ENCODE results near the gene IGF1R. TPM values are rescaled to one million over a fixed set of nuclear protein-coding genes. Genes with fewer than 3 reads are reported as not detected.

The IGF1R gene
- total RNA-seq, 1 donor from 2014 or later, result 145 TPM

DNA sequence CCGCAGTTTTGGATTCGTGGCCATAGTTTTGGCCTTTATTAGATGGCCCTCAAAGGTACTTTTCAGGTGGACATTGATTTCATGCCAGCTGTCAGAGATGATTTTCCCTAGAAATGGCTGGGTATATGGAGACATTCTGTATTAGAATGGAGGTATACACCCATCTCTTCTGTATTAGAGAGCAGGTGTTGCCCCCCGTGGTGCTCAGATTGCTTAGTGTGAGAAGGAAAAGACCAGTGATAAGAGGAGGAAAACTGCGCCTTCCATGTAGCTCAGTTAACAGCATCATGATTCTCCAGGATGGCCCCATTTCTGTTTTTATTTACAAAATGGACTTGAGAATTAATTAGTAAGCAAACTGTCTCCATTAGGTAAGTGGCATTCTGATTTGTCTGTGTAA is 145.9 kb downstream of the IGF1R start:
- no peak overlapping the region for H3K27ac Mint-ChIP-seq (ENCODE audit: unreplicated experiment)
- peaks cover 7% of the 10 kb centered on the region for H3K27me3 Mint-ChIP-seq (ENCODE audit: unreplicated experiment)
- no peak for TF ChIP-seq CTCF (IDR thresholded peaks at IDR 0.05; ENCODE audit: partially characterized antibody, unreplicated experiment)
- DNase-seq, result no peak
- H3K4me3 Mint-ChIP-seq (ENCODE audit: unreplicated experiment), result peak overlapping the region; percentile 27
- peaks cover 75% of the 10 kb centered on the region for H3K4me1 Mint-ChIP-seq (ENCODE audit: low read depth, unreplicated experiment)
- H3K36me3 Mint-ChIP-seq (ENCODE audit: unreplicated experiment), result no peaks in the 10 kb centered on the region
- peaks cover 7% of the 10 kb centered on the region for H3K9me3 Mint-ChIP-seq (ENCODE audit: unreplicated experiment)

- Mint-ChIP-seq H3K4me3 (ENCODE audit: unreplicated experiment) (no peak overlapping the region), H3K9me3 (ENCODE audit: unreplicated experiment) (peaks cover 7% of the 10 kb centered on the region)
These were observed 146.4 kb downstream of the IGF1R start for GRCh38 chr15:98794748-98795147.

DNA sequence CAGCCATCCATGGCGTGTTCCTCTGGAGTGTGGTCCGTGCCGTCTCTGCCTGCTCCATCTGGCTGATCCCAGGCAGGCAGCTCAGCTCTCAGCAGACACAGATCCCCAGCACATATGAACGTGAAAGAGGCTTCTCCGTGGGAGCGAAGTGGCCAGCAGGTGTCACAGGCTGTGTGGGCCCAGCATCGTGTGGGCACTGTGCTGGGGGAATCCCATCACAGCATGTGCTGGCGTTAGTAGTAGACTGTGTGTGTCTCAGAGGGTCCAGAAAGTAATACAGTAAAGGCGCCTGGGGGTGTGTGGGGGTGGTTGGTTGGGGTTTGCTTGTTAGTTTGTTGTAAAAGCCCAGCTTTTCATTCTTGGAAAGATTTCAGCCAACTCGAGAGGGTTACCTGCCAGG is 147.6 kb downstream of the IGF1R start:
- H3K9me3 Mint-ChIP-seq (ENCODE audit: unreplicated experiment), result peaks cover 10% of the 10 kb centered on the region
- H3K27me3 Mint-ChIP-seq (ENCODE audit: unreplicated experiment), result peaks cover 7% of the 10 kb centered on the region
- H3K4me1 Mint-ChIP-seq (ENCODE audit: low read depth, unreplicated experiment), result peaks cover 73% of the 10 kb centered on the region
- peak overlapping the region; percentile 40 for H3K27ac Mint-ChIP-seq (ENCODE audit: unreplicated experiment)
- no peak overlapping the region for H3K4me3 Mint-ChIP-seq (ENCODE audit: unreplicated experiment)
- H3K36me3 Mint-ChIP-seq (ENCODE audit: unreplicated experiment), result no peaks in the 10 kb centered on the region
- TF ChIP-seq CTCF (IDR thresholded peaks at IDR 0.05; ENCODE audit: partially characterized antibody, unreplicated experiment), result no peak
- peak; percentile 28 for DNase-seq

More at GRCh38 chr15:98794748-98795147, 146.4 kb downstream of the IGF1R start:
- H3K27me3 Mint-ChIP-seq (ENCODE audit: unreplicated experiment), result peaks cover 7% of the 10 kb centered on the region
- H3K27ac Mint-ChIP-seq (ENCODE audit: unreplicated experiment), result peak overlapping the region; percentile 18
- no peak for TF ChIP-seq CTCF (IDR thresholded peaks at IDR 0.05; ENCODE audit: partially characterized antibody, unreplicated experiment)
- peaks cover 75% of the 10 kb centered on the region for H3K4me1 Mint-ChIP-seq (ENCODE audit: low read depth, unreplicated experiment)
- H3K36me3 Mint-ChIP-seq (ENCODE audit: unreplicated experiment), result no peaks in the 10 kb centered on the region
- no peak for DNase-seq

GRCh38 chr15:98796685-98797357 is 148.5 kb downstream of the IGF1R start:
- no peak for TF ChIP-seq CTCF (IDR thresholded peaks at IDR 0.05; ENCODE audit: partially characterized antibody, unreplicated experiment)
- no peak for DNase-seq
- peaks cover 7% of the 10 kb centered on the region for H3K27me3 Mint-ChIP-seq (ENCODE audit: unreplicated experiment)
- H3K4me1 Mint-ChIP-seq (ENCODE audit: low read depth, unreplicated experiment), result peaks cover 74% of the 10 kb centered on the region
- peaks cover 10% of the 10 kb centered on the region for H3K9me3 Mint-ChIP-seq (ENCODE audit: unreplicated experiment)
- no peak overlapping the region for H3K4me3 Mint-ChIP-seq (ENCODE audit: unreplicated experiment)
- H3K36me3 Mint-ChIP-seq (ENCODE audit: unreplicated experiment), result no peaks in the 10 kb centered on the region
- H3K27ac Mint-ChIP-seq (ENCODE audit: unreplicated experiment), result no peak overlapping the region

DNA sequence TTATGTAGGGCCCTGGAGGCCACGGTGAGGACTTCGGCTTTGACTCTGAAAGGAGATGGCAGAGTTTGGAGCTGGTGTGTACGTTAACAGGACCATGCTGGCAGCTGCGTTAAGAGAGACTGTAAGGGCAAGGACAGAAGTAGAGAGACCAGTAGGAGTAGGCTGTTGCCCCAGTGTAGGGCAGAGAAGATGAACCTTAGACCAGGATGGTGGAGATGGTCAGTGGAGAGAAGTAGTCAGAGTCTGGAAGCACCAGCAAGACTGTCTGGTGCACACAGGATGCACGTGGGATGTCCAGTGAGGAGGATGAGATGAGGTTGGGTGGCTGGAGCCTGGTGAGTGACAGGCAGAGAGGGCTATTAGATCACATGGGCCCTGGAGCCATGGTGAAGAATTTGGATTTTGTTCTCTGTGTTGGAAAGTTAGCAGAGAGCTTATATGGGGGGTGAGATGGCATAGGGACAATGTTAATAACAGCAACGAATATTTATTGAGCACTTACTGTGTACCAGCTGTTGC is 150.1 kb downstream of the IGF1R start:
- peak overlapping the region; percentile 46 for H3K27ac Mint-ChIP-seq (ENCODE audit: unreplicated experiment)

More for the DNA sequence above, 150.1 kb downstream of the IGF1R start:
- peak overlapping the region; percentile 67 for H3K4me3 Mint-ChIP-seq (ENCODE audit: unreplicated experiment)
- H3K4me1 Mint-ChIP-seq (ENCODE audit: low read depth, unreplicated experiment), result peaks cover 70% of the 10 kb centered on the region
- H3K36me3 Mint-ChIP-seq (ENCODE audit: unreplicated experiment), result no peaks in the 10 kb centered on the region
- H3K9me3 Mint-ChIP-seq (ENCODE audit: unreplicated experiment), result peaks cover 10% of the 10 kb centered on the region
- peaks cover 7% of the 10 kb centered on the region for H3K27me3 Mint-ChIP-seq (ENCODE audit: unreplicated experiment)
- no peak for TF ChIP-seq CTCF (IDR thresholded peaks at IDR 0.05; ENCODE audit: partially characterized antibody, unreplicated experiment)
- DNase-seq, result no peak

All from glutamatergic neuron (in vitro differentiated cells).